K562 (cell line): ENCODE data around the gene SLC34A2. TPM values are rescaled to one million over a fixed set of nuclear protein-coding genes. Genes with fewer than 3 reads are reported as not detected.
A peak's percentile ranks its signal among the peaks of the same experiment; 100 is the strongest.

Experiments
- CEBPG ChIP-seq, 3 experiments: fragments of 200-800 bp in 1 of 3; sonication (Bioruptor generic) in 1 of 3; sonication (generic) in 1 of 3; formaldehyde crosslinking in 1 of 3; IDR thresholded peaks in 2 of 3; conservative IDR thresholded peaks in 1 of 3; 2 replicates each; pipeline versions ENCODE4 v1.6.1 to v1.8.0; 2016 to 2022; ENCODE audit warnings: missing compliant biosample characterization in 2 of 3, missing genetic modification characterization in 2 of 3, mild to moderate bottlenecking in 1 of 3, missing genetic modification reagents in 1 of 3
- HCFC1 ChIP-seq: IDR thresholded peaks from 2 replicates; pipeline ENCODE4 v1.6.1; 2012; ENCODE audit warnings: low read depth, low read length, improper control_type of control experiment
- HOMEZ ChIP-seq: fragments of 250-450 bp; sonication (Bioruptor Pico); IDR thresholded peaks from 2 replicates; pipeline ENCODE4 v1.4.0; 2020; ENCODE audit warnings: mild to moderate bottlenecking, moderate library complexity
- MCM7 ChIP-seq, 2 experiments: fragments of 450-650 bp; IDR thresholded peaks; 2 replicates each; pipeline ENCODE4 v1.6.1; 2016 to 2018
- RFX7 ChIP-seq: fragments of 250-450 bp; sonication (Bioruptor Pico); IDR thresholded peaks from 2 replicates; pipeline ENCODE4 v1.5.1; 2021; ENCODE audit warnings: mild to moderate bottlenecking
- RREB1 ChIP-seq: fragments of 250-450 bp; sonication (Bioruptor Pico); IDR thresholded peaks from 2 replicates; pipeline ENCODE4 v1.4.0; 2020
- SIN3B ChIP-seq: fragments of 450-650 bp; IDR thresholded peaks from 2 replicates; pipeline ENCODE4 v1.6.1; 2017; ENCODE audit warnings: low read depth, mild to moderate bottlenecking, moderate library complexity
- SMARCA5 ChIP-seq: fragments of 450-650 bp; IDR thresholded peaks from 2 replicates; pipeline ENCODE4 v1.6.1; 2016
- SRSF3 ChIP-seq: fragments of 200-400 bp; formaldehyde crosslinking; IDR thresholded peaks from 2 replicates; pipeline ENCODE4 v1.6.1; 2016; ENCODE audit warnings: mild to moderate bottlenecking, low read length, moderate library complexity; ENCODE audit not compliant: insufficient read depth
- SRSF9 ChIP-seq: fragments of 200-400 bp; formaldehyde crosslinking; IDR thresholded peaks from 2 replicates; pipeline ENCODE4 v1.6.1; 2017; ENCODE audit warnings: low read depth, low read length, borderline replicate concordance
- STAT6 ChIP-seq: sonication (generic); formaldehyde crosslinking; IDR thresholded peaks from 2 replicates; pipeline ENCODE4 v1.8.1; 2023; ENCODE audit warnings: mild to moderate bottlenecking, missing genetic modification reagents
- THRB ChIP-seq: fragments of 450-650 bp; formaldehyde crosslinking; conservative IDR thresholded peaks from 2 replicates; pipeline ENCODE4 v1.4.0; 2022; ENCODE audit warnings: mild to moderate bottlenecking, missing genetic modification characterization
- ZBTB43 ChIP-seq: sonication (generic); formaldehyde crosslinking; IDR thresholded peaks from 2 replicates; pipeline ENCODE4 v1.8.0; 2023; ENCODE audit warnings: mild to moderate bottlenecking, missing genetic modification reagents
- ZNF644 ChIP-seq: fragments of 200-800 bp; sonication (Bioruptor generic); IDR thresholded peaks from 2 replicates; pipeline ENCODE4 v1.6.1; 2016; ENCODE audit warnings: low read depth, missing genetic modification characterization, missing compliant biosample characterization
- ZNF76 ChIP-seq: fragments of 250-450 bp; sonication (Bioruptor Pico); IDR thresholded peaks from 2 replicates; pipeline ENCODE4 v1.4.0; 2020; ENCODE audit warnings: mild to moderate bottlenecking, moderate library complexity, borderline replicate concordance
- polyA plus RNA-seq, 8 experiments: library from polyadenylated mRNA; depleted of rRNA in 4 of 8; stranded (reverse) in 5 of 8; unstranded in 3 of 8; fragments of >200 nt; fragmentation: Nextera tagmentation in 2 of 8; fragmentation: Illumina TruSeq in 1 of 8; extraction: Ambion mirVana in 2 of 8; extraction: Trizol in 1 of 8; gene quantifications; 2 replicates each; pipeline versions ENCODE4 v1.2.1 to v1.2.3, GENCODE V29; 2011 to 2014; ENCODE audit warnings: inconsistent platforms in 1 of 8, missing spikeins in 1 of 8
- total RNA-seq, 7 experiments: library from RNA; depleted of rRNA in 6 of 7; stranded (reverse); fragments of >200 nt in 6 of 7; fragmentation: Illumina TruSeq in 2 of 7; extraction: Trizol in 2 of 7; gene quantifications; 2 replicates each; pipeline versions ENCODE4 v1.2.1 to v1.2.3, GENCODE V29; 2011 to 2021; ENCODE audit warnings: low replicate concordance in 1 of 7

The SLC34A2 gene
- total and polyA plus RNA-seq, 9 of the 15 experiments (the other 6 are each of a cell fraction or from before 2014, with no cell fraction given) = 1.5 TPM; not detected in 8

GRCh38 chr4:25725870-25726269 is 70.2 kb downstream of the SLC34A2 start (continued):
- no peak for TF ChIP-seq STAT6
- no peak for TF ChIP-seq HCFC1
- TF ChIP-seq CEBPG (CRISPR knock-in tag; IDR thresholded peaks at IDR 0.05) = no peak
- no peak for TF ChIP-seq CEBPG (tag; conservative IDR thresholded peaks at IDR 0.05 in 1 of 2, IDR thresholded peaks at IDR 0.05 in 1 of 2)
- no peak for TF ChIP-seq SIN3B
- no peak for TF ChIP-seq ZBTB43 (CRISPR knock-in tag)
- TF ChIP-seq SMARCA5 = no peak
- no peak for TF ChIP-seq SRSF3
- peak; percentile 78; the same call in 1 of the 2 replicates for TF ChIP-seq RREB1
- TF ChIP-seq ZNF644 (tag) = peak; percentile 66; the same call in 1 of the 2 replicates
- TF ChIP-seq HOMEZ (CRISPR knock-in tag) = 0 out of 2 replicates have a peak, but pooled peaks have one; percentile 61
- TF ChIP-seq SRSF9 = no peak
- no peak for TF ChIP-seq THRB
- 0 out of 2 replicates have a peak, but pooled peaks have one; percentile 41 for TF ChIP-seq ZNF76 (CRISPR knock-in tag)
- no peak for TF ChIP-seq RFX7
- TF ChIP-seq MCM7 (IDR thresholded peaks at IDR 0.05) = no peak
